ENCODE measurements around the gene EXOSC5.

EXOSC5 gene

DNA sequence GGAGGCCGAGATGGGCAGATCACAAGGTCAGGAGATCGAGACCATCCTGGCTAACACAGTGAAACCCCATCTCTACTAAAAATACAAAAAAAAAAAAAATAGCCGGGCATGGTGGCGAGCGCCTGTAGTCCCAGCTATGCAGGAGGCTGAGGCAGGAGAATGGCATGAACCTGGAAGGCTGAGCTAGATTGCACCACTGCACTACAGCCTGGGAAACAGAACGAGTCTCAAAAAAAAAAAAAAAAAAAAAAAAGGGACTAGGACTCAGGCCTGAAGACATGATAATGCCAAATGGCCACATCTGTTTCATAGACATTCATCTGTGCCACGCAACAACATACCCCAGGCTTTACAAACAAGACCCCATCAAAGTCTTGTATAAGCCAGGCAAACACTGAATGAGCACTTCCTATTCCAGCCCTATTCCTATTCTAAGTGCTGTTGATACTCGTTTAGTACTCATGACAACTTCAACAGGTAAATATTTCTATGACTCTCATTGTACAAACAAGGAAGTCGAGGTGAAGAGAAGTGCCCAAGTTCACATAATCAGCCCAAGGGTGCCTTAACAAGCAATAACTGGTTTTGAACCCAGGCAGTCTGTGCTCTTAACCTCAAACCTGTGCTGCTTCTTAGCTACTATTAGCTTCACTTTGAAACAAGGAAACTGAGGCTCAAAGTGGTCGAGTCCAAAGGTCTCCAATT, 34.9 kb downstream of the EXOSC5 start:
- TF ChIP-seq, protein P1, sequence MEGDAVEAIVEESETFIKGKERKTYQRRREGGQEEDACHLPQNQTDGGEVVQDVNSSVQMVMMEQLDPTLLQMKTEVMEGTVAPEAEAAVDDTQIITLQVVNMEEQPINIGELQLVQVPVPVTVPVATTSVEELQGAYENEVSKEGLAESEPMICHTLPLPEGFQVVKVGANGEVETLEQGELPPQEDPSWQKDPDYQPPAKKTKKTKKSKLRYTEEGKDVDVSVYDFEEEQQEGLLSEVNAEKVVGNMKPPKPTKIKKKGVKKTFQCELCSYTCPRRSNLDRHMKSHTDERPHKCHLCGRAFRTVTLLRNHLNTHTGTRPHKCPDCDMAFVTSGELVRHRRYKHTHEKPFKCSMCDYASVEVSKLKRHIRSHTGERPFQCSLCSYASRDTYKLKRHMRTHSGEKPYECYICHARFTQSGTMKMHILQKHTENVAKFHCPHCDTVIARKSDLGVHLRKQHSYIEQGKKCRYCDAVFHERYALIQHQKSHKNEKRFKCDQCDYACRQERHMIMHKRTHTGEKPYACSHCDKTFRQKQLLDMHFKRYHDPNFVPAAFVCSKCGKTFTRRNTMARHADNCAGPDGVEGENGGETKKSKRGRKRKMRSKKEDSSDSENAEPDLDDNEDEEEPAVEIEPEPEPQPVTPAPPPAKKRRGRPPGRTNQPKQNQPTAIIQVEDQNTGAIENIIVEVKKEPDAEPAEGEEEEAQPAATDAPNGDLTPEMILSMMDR (IDR thresholded peaks at IDR 0.05; ENCODE audit: borderline replicate concordance, insufficient read depth, low read depth, low read length): no peak
- H3K4me3 ChIP-seq (ENCODE audit: low read depth, low read length): no peak overlapping the region

DNA sequence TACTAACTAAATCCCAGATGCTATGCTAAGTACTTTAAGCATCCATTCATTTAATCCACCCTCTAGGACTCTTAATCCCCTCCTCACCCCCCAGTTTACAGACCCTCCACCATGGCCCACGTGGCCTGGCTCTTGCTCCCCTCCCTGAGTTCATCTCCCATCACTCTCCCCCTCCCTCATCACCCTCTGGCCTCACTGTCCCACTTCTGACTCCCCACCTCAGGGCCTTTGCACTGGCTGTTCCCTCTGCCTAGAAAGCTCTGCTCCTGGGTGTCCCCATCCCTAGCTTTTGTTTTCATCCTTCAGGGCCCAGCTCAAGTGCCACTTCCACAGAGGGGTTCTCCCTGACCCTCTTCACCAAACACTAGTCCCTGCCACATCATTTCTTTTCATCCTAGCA, 37.4 kb downstream of the EXOSC5 start:
- no peak overlapping the region for H3K4me3 ChIP-seq (ENCODE audit: low read depth, low read length)
- TF ChIP-seq, protein P1 (IDR thresholded peaks at IDR 0.05; ENCODE audit: borderline replicate concordance, insufficient read depth, low read depth, low read length): no peak

DNA sequence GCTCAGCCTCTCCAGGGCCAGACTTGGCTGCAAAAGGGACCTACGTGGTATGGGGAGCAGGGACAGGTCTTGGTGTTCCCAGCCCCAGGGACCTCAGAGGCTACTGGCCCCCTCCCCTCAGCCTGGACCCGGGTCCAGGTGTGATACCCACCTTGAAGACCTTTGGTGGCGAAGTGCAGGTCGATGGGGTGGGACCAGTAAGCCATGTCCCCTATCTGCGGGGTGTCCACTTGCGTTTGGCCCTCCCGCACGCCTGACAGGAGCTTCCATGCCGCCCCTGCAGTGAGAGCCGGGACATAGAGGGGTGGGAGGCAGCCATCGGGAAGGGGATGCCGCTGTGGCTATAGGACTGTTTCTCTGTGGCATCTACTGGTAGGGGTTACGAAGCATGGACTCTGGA, 39.4 kb downstream of the EXOSC5 start:
- no peak overlapping the region for H3K4me3 ChIP-seq (ENCODE audit: low read depth, low read length)
- TF ChIP-seq, protein P1 (IDR thresholded peaks at IDR 0.05; ENCODE audit: borderline replicate concordance, insufficient read depth, low read depth, low read length): no peak

DNA sequence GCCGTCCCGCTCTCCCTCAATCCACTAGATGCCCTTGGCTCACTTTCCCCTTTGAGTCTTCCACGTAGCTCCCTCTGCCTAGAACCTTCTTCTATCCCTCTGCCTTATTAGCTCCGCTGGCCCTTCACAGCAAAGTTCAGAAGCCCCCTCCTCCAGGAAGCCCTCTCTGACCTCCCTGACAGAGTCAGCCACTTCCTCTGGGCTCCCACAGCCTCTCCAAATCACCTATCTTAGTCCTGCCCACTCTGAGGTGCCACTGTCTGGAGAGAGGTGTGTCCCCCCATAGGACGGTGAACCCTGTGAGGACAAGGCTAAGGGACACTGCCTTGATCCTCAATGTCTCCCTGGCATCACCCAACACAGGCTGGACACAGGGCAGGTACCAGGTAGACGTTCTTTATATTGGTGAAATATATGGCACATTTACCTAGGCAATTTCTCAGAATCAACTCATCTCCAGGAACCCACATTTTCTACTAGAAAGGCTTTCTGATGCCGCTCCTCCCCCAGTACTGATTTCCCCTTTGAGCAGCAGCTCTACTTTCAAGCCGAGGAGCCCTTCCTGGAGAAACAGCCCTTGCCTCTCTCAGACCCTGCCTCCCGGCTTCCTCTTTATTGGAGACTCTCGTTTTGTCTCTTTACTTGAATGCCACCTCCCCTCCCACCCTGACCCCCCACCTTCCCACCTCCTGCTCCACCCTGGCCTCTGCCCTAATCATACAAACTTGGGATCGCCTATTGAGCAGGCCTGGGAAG, 40.0 kb downstream of the EXOSC5 start:
- TF ChIP-seq, protein P1 (IDR thresholded peaks at IDR 0.05; ENCODE audit: borderline replicate concordance, insufficient read depth, low read depth, low read length): no peak
- no peak overlapping the region for H3K4me3 ChIP-seq (ENCODE audit: low read depth, low read length)

DNA sequence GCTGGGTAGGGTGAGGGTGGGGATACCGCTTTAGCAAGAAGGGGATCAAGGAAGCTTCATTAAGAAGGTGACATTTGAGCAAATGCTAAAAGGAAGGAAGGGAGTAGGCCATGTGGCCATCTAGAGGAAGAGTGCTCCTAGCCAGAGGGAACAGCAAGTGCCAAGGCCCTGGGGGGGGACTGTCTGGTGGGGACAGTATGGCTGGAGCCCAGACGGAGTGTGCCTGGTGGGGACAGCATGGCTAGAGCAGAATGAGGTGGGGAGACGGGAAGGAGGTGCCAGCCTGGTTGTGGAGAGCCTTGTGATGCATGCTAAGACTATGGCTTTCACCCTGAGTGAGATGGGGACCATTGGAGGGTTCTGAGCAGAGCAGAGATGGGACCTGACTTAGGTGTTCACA, 41.4 kb downstream of the EXOSC5 start:
- H3K4me3 ChIP-seq (ENCODE audit: low read depth, low read length): no peak overlapping the region
- TF ChIP-seq, protein P1 (IDR thresholded peaks at IDR 0.05; ENCODE audit: borderline replicate concordance, insufficient read depth, low read depth, low read length): no peak

DNA sequence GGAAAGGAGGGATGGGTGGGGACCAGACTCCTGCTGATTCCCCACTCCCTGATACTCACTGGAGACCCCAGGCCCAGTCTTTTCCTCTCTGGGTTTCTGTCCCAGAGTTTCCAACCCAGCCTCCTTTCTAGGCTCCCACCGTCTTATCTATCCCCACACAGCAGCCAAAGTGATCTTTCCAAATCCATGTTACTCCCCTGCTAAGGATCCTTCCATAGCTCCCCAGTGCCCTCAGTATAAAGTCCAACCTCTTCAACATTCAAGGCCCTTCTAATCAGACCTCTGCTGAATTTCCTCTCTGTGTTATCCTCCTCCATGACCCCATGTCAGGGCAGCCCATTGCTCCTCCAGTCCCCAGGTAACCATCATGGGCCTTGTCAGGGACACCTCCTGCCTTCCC, 42.1 kb downstream of the EXOSC5 start:
- TF ChIP-seq, protein P1 (IDR thresholded peaks at IDR 0.05; ENCODE audit: borderline replicate concordance, insufficient read depth, low read depth, low read length): no peak
- H3K4me3 ChIP-seq (ENCODE audit: low read depth, low read length): no peak overlapping the region
